Mammary epithelial cell (primary cell): Measurements from ENCODE around the gene CCSER2.

Experiments used
- EZH2 ChIP-seq: IDR thresholded peaks from 2 replicates; pipeline ENCODE4 v1.6.1; 2012; ENCODE audit warnings: low read length, inconsistent platforms, borderline replicate concordance
- TF ChIP-seq, protein P1 (sequence below), 2 donors: IDR thresholded peaks in 1 of 2; conservative IDR thresholded peaks in 1 of 2; 2 replicates each; pipeline ENCODE4 v1.5.1; 2011 to 2012; ENCODE audit warnings: inconsistent platforms in 2 of 2, low read length in 2 of 2, mild to moderate bottlenecking in 2 of 2, control low read depth in 1 of 2, low read depth in 1 of 2; ENCODE audit not compliant: insufficient read depth in 1 of 2; ENCODE audit errors: extremely low read depth in 1 of 2

- TF ChIP-seq, protein P1, sequence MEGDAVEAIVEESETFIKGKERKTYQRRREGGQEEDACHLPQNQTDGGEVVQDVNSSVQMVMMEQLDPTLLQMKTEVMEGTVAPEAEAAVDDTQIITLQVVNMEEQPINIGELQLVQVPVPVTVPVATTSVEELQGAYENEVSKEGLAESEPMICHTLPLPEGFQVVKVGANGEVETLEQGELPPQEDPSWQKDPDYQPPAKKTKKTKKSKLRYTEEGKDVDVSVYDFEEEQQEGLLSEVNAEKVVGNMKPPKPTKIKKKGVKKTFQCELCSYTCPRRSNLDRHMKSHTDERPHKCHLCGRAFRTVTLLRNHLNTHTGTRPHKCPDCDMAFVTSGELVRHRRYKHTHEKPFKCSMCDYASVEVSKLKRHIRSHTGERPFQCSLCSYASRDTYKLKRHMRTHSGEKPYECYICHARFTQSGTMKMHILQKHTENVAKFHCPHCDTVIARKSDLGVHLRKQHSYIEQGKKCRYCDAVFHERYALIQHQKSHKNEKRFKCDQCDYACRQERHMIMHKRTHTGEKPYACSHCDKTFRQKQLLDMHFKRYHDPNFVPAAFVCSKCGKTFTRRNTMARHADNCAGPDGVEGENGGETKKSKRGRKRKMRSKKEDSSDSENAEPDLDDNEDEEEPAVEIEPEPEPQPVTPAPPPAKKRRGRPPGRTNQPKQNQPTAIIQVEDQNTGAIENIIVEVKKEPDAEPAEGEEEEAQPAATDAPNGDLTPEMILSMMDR (conservative IDR thresholded peaks at IDR 0.05 in 1 of 2, IDR thresholded peaks at IDR 0.05 in 1 of 2; ENCODE audit: extremely low read depth in 1 of 2, insufficient read depth in 1 of 2, low read depth in 1 of 2, low read length in 2 of 2) = no peak
- TF ChIP-seq EZH2 = no peak
Observed at GRCh38 chr10:84456126-84456525, 127.7 kb downstream of the CCSER2 start.
